Caki2 (cell line): Measurements from ENCODE around the gene FBLN2. TPM values are rescaled to one million over a fixed set of nuclear protein-coding genes. Genes with fewer than 3 reads are reported as not detected.
"Not testable (repeated sequence)": the region's sequence is repeated elsewhere in the genome, so short reads cannot be mapped to it uniquely, and the experiment has no call there.

Experiments
- DNase-seq: peaks from one replicate; pipeline ENCODE4 v3.0.0-alpha.2; 2015; ENCODE audit warnings: low read depth
- in situ Hi-C: cut with HindIII; loops from 2 replicates; pipeline ENCODE4 v1.10.0; 2016; ENCODE audit warnings: low sequenced_read_pairs, low pct_unique_long_range_greater_than_20kb, mixed read lengths
- total RNA-seq: library from RNA; depleted of rRNA; stranded (reverse); fragments of >200 nt; shearing (Covaris generic); gene quantifications from 2 replicates; pipeline ENCODE4 v1.2.3, GENCODE V29; 2014; ENCODE audit warnings: low replicate concordance; rRNA removed

Gene FBLN2
- total RNA-seq = 0.10 TPM in 1 of 2 replicates, not detected in the other

GRCh38 chr3:13548696-13549622 is at the start of gene FBLN2:
Gene FBLN2 (plus strand): TSS chr3:13549125. CDS start chr3:13570356, 21,231 bp downstream.
- in situ Hi-C loops = no loop called here

GRCh38 chr3:13499246-13499645 is 49.7 kb upstream of the FBLN2 start:
- DNase-seq, in situ Hi-C loops: not testable (repeated sequence)

More at GRCh38 chr3:13548696-13549622, at the start of gene FBLN2:
- DNase-seq = no peak

GRCh38 chr3:13500133-13500885 is 48.6 kb upstream of the FBLN2 start:
- no peak for DNase-seq
- in situ Hi-C loops = no loop called here

GRCh38 chr3:13501056-13501455 is 47.9 kb upstream of the FBLN2 start:
- in situ Hi-C loops = no loop called here
- DNase-seq = no peak

- in situ Hi-C loops = no loop called here
- DNase-seq = no peak
These were observed 47.4 kb upstream of the FBLN2 start for GRCh38 chr3:13501521-13501920.

- in situ Hi-C loops = no loop called here
- no peak for DNase-seq
These were observed 46.8 kb upstream of the FBLN2 start for GRCh38 chr3:13501958-13502790.

GRCh38 chr3:13502791-13503060 is 46.2 kb upstream of the FBLN2 start:
- DNase-seq = no peak
- in situ Hi-C loops = no loop called here

- in situ Hi-C loops = no loop called here
- DNase-seq = no peak
These were observed 44.6 kb upstream of the FBLN2 start for GRCh38 chr3:13504161-13504831.

GRCh38 chr3:13505147-13506130 is 43.5 kb upstream of the FBLN2 start:
- DNase-seq = no peak
- in situ Hi-C loops = no loop called here

GRCh38 chr3:13506239-13506638 is 42.7 kb upstream of the FBLN2 start:
- DNase-seq = no peak
- in situ Hi-C loops = no loop called here

GRCh38 chr3:13506680-13507079 is 42.2 kb upstream of the FBLN2 start:
- no peak for DNase-seq
- in situ Hi-C loops = no loop called here

- DNase-seq = no peak
- in situ Hi-C loops = no loop called here
These were observed 41.7 kb upstream of the FBLN2 start for GRCh38 chr3:13507247-13507569.

GRCh38 chr3:13507570-13508339 is 41.2 kb upstream of the FBLN2 start:
- in situ Hi-C loops = no loop called here
- DNase-seq = no peak

GRCh38 chr3:13508496-13508895 is 40.4 kb upstream of the FBLN2 start:
- no peak for DNase-seq
- in situ Hi-C loops = no loop called here

GRCh38 chr3:13509059-13509815 is 39.7 kb upstream of the FBLN2 start:
- no peak for DNase-seq
- in situ Hi-C loops = no loop called here

GRCh38 chr3:13509816-13510192 is 39.1 kb upstream of the FBLN2 start:
- no peak for DNase-seq
- in situ Hi-C loops = no loop called here
